GM12801 (cell line): ENCODE data around the gene CCL8.

ENCODE experiments used
- CTCF ChIP-seq: IDR thresholded peaks from one replicate; pipeline ENCODE4 v1.5.1; 2011; ENCODE audit warnings: control low read depth; ENCODE audit not compliant: insufficient read length; ENCODE audit errors: extremely low read depth

CCL8 gene

GRCh38 chr17:34360601-34361270 is 41.5 kb downstream of the CCL8 start:
- TF ChIP-seq CTCF = no peak

- TF ChIP-seq CTCF = peak; percentile 98
These were observed 42.3 kb downstream of the CCL8 start for GRCh38 chr17:34361478-34362061.

GRCh38 chr17:34363183-34363661 is 44.0 kb downstream of the CCL8 start, which contains the start of gene CCL1:
CCL1 (minus strand) TSS chr17:34363233; CDS start chr17:34363161, 72 bp downstream.
- TF ChIP-seq CTCF = no peak

- no peak for TF ChIP-seq CTCF
These were observed 45.5 kb downstream of the CCL8 start for GRCh38 chr17:34364751-34365150.

GRCh38 chr17:34365340-34365739 is 46.1 kb downstream of the CCL8 start:
- TF ChIP-seq CTCF = no peak

- TF ChIP-seq CTCF = no peak
These were observed 46.8 kb downstream of the CCL8 start for GRCh38 chr17:34366010-34366409.

- TF ChIP-seq CTCF = no peak
These were observed 47.4 kb downstream of the CCL8 start for GRCh38 chr17:34366529-34367107.
